ENCODE data around the gene FEM1B.

DNA sequence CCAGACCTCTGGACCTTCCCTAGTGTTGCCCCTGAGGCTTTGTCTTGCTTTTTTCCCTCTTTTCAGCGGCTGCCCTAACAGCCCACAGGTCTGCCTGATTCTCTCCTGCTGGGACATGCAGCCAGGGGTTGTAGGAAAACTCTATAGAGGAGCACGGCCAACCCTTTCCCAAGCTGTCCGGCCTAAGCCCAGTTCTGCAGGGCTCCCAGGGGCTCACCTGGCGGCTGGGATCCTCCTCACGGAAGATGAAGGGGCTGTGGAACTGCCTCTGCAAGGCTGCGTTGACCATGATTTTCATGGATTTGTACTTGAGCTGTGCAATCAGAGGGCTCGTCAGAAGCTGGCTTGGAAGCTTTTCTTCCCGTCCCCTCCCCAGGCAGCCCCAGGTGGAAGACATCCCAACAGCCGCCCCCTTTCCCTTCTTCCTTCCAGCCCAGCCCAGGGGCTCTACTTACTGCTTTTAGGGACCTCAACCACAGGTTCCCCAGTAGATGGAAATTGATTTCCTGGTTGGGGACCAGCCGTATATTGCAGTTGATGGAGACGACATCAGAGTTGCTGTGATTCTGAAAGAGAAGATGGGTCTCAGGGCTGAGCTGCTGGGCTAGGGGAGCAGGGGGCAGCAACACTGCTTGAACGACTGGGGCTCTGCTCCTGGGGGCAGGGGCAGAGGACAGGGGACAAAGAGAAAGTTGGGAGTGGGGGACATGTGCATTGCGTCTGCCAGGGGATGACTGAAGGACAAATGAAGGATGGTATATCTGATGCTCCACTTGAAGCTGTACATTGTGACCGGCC is 29.8 kb downstream of the FEM1B start:
- TF ChIP-seq ZNF16 (tag by site-specific recombination; IDR thresholded peaks at IDR 0.05; ENCODE audit: low read depth), result no peak
- no peak for TF ChIP-seq ZNF133 (tag by site-specific recombination; IDR thresholded peaks at IDR 0.05)
- TF ChIP-seq, protein P1, sequence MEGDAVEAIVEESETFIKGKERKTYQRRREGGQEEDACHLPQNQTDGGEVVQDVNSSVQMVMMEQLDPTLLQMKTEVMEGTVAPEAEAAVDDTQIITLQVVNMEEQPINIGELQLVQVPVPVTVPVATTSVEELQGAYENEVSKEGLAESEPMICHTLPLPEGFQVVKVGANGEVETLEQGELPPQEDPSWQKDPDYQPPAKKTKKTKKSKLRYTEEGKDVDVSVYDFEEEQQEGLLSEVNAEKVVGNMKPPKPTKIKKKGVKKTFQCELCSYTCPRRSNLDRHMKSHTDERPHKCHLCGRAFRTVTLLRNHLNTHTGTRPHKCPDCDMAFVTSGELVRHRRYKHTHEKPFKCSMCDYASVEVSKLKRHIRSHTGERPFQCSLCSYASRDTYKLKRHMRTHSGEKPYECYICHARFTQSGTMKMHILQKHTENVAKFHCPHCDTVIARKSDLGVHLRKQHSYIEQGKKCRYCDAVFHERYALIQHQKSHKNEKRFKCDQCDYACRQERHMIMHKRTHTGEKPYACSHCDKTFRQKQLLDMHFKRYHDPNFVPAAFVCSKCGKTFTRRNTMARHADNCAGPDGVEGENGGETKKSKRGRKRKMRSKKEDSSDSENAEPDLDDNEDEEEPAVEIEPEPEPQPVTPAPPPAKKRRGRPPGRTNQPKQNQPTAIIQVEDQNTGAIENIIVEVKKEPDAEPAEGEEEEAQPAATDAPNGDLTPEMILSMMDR (tag by site-specific recombination; IDR thresholded peaks at IDR 0.05), result no peak
- no peak for TF ChIP-seq MYNN (tag by site-specific recombination; IDR thresholded peaks at IDR 0.05; ENCODE audit: borderline replicate concordance)
- no peak for TF ChIP-seq ZNF658 (tag by site-specific recombination; IDR thresholded peaks at IDR 0.05)
- TF ChIP-seq ZNF404 (tag by site-specific recombination; IDR thresholded peaks at IDR 0.05), result no peak
- no peak for TF ChIP-seq ZNF529 (tag by site-specific recombination; IDR thresholded peaks at IDR 0.05; ENCODE audit: insufficient replicate concordance)
